HEK293 (cell line): Measurements from ENCODE around the gene MRTFB.

ENCODE experiments used
- ATF2 ChIP-seq: fragments of 450-650 bp; formaldehyde crosslinking; IDR thresholded peaks from 2 replicates; pipeline ENCODE4 v1.5.1; 2016; ENCODE audit warnings: missing biosample characterization, missing genetic modification characterization, low read depth
- GLI4 ChIP-seq: fragments of 450-650 bp; formaldehyde crosslinking; IDR thresholded peaks from 2 replicates; pipeline ENCODE4 v1.5.1; 2016; ENCODE audit warnings: missing biosample characterization, missing genetic modification characterization
- GLIS1 ChIP-seq: fragments of 450-650 bp; formaldehyde crosslinking; IDR thresholded peaks from 2 replicates; pipeline ENCODE4 v1.5.1; 2016; ENCODE audit warnings: missing biosample characterization, missing genetic modification characterization
- KLF9 ChIP-seq: fragments of 450-650 bp; formaldehyde crosslinking; IDR thresholded peaks from 2 replicates; pipeline ENCODE4 v1.5.1; 2016; ENCODE audit warnings: missing biosample characterization, missing genetic modification characterization, low read depth
- PBX3 ChIP-seq: sonication (generic); formaldehyde crosslinking; IDR thresholded peaks from 2 replicates; pipeline ENCODE4 v1.8.1; 2022; ENCODE audit warnings: mild to moderate bottlenecking, moderate library complexity, missing genetic modification reagents
- PRDM1 ChIP-seq: fragments of 450-650 bp; formaldehyde crosslinking; IDR thresholded peaks from 2 replicates; pipeline ENCODE4; 2016; ENCODE audit warnings: missing biosample characterization, missing genetic modification characterization
- REPIN1 ChIP-seq: fragments of 450-650 bp; formaldehyde crosslinking; IDR thresholded peaks from 2 replicates; pipeline ENCODE4 v1.5.1; 2017; ENCODE audit warnings: missing biosample characterization, missing genetic modification characterization, low read depth
- SP2 ChIP-seq: fragments of 450-650 bp; formaldehyde crosslinking; IDR thresholded peaks from 2 replicates; pipeline ENCODE4 v1.5.1; 2016; ENCODE audit warnings: missing biosample characterization, missing genetic modification characterization
- ZBTB6 ChIP-seq: fragments of 450-650 bp; formaldehyde crosslinking; IDR thresholded peaks from 2 replicates; pipeline ENCODE4 v1.5.1; 2017; ENCODE audit warnings: missing biosample characterization, missing genetic modification characterization
- ZNF10 ChIP-seq: fragments of 450-650 bp; formaldehyde crosslinking; IDR thresholded peaks from 2 replicates; pipeline ENCODE4 v1.5.1; 2017; ENCODE audit warnings: missing biosample characterization, missing genetic modification characterization
- ZNF114 ChIP-seq: fragments of 450-650 bp; formaldehyde crosslinking; IDR thresholded peaks from 2 replicates; pipeline ENCODE4 v1.5.0; 2017; ENCODE audit warnings: missing biosample characterization, missing genetic modification characterization
- ZNF132 ChIP-seq: fragments of 450-650 bp; formaldehyde crosslinking; IDR thresholded peaks from 2 replicates; pipeline ENCODE4 v1.5.1; 2017; ENCODE audit warnings: missing biosample characterization, missing genetic modification characterization, borderline replicate concordance
- ZNF138 ChIP-seq: fragments of 450-650 bp; formaldehyde crosslinking; IDR thresholded peaks from 2 replicates; pipeline ENCODE4 v1.5.1; 2016; ENCODE audit warnings: missing biosample characterization, missing genetic modification characterization, borderline replicate concordance
- ZNF155 ChIP-seq: fragments of 450-650 bp; formaldehyde crosslinking; IDR thresholded peaks from 2 replicates; pipeline ENCODE4 v1.5.1; 2016; ENCODE audit warnings: missing biosample characterization, missing genetic modification characterization
- ZNF16 ChIP-seq: fragments of 450-650 bp; formaldehyde crosslinking; IDR thresholded peaks from 2 replicates; pipeline ENCODE4 v1.5.1; 2016; ENCODE audit warnings: low read depth, missing biosample characterization, missing genetic modification characterization
- ZNF169 ChIP-seq: fragments of 450-650 bp; formaldehyde crosslinking; IDR thresholded peaks from 2 replicates; pipeline ENCODE4 v1.5.1; 2016; ENCODE audit warnings: missing biosample characterization, missing genetic modification characterization
- ZNF184 ChIP-seq: fragments of 450-650 bp; IDR thresholded peaks from 2 replicates; pipeline ENCODE4 v1.5.1; 2018; ENCODE audit warnings: missing biosample characterization, mild to moderate bottlenecking, missing genetic modification characterization
- ZNF202 ChIP-seq: fragments of 450-650 bp; formaldehyde crosslinking; IDR thresholded peaks from 2 replicates; pipeline ENCODE4 v1.5.1; 2016; ENCODE audit warnings: missing biosample characterization, missing genetic modification characterization, borderline replicate concordance
- ZNF239 ChIP-seq: fragments of 450-650 bp; formaldehyde crosslinking; IDR thresholded peaks from 2 replicates; pipeline ENCODE4 v1.5.1; 2016; ENCODE audit warnings: missing biosample characterization, missing genetic modification characterization
- ZNF274 ChIP-seq, 2 experiments: fragments of 200-500 bp in 1 of 2; fragments of 450-650 bp in 1 of 2; sonication (Bioruptor generic) in 1 of 2; formaldehyde crosslinking in 1 of 2; IDR thresholded peaks; 2 replicates each; pipeline versions ENCODE4 v1.5.1 to v1.6.1; 2014 to 2016; ENCODE audit warnings: borderline replicate concordance in 1 of 2, inconsistent platforms in 1 of 2, low read length in 1 of 2, missing biosample characterization in 1 of 2, missing genetic modification characterization in 1 of 2
- ZNF311 ChIP-seq: fragments of 450-650 bp; formaldehyde crosslinking; IDR thresholded peaks from 2 replicates; pipeline ENCODE4 v1.5.1; 2017; ENCODE audit warnings: missing biosample characterization, missing genetic modification characterization, borderline replicate concordance
- ZNF362 ChIP-seq: fragments of 450-650 bp; formaldehyde crosslinking; IDR thresholded peaks from 2 replicates; pipeline ENCODE4 v1.5.1; 2016; ENCODE audit warnings: missing biosample characterization, missing genetic modification characterization
- ZNF366 ChIP-seq: fragments of 450-650 bp; formaldehyde crosslinking; conservative IDR thresholded peaks from 2 replicates; pipeline ENCODE4 v1.5.1; 2016; ENCODE audit warnings: missing biosample characterization, missing genetic modification characterization
- ZNF423 ChIP-seq: fragments of 450-650 bp; formaldehyde crosslinking; IDR thresholded peaks from 2 replicates; pipeline ENCODE4 v1.5.1; 2016; ENCODE audit warnings: missing biosample characterization, missing genetic modification characterization
- ZNF433 ChIP-seq: fragments of 450-650 bp; formaldehyde crosslinking; IDR thresholded peaks from 2 replicates; pipeline ENCODE4 v1.5.1; 2016; ENCODE audit warnings: missing biosample characterization, missing genetic modification characterization, low read depth
- ZNF473 ChIP-seq: fragments of 450-650 bp; formaldehyde crosslinking; IDR thresholded peaks from 2 replicates; pipeline ENCODE4 v1.5.1; 2017; ENCODE audit warnings: missing biosample characterization, missing genetic modification characterization
- ZNF530 ChIP-seq: fragments of 450-650 bp; formaldehyde crosslinking; IDR thresholded peaks from 2 replicates; pipeline ENCODE4 v1.5.1; 2016; ENCODE audit warnings: low read depth, missing biosample characterization, missing genetic modification characterization
- ZNF623 ChIP-seq: fragments of 450-650 bp; formaldehyde crosslinking; IDR thresholded peaks from 2 replicates; pipeline ENCODE4 v1.5.1; 2016; ENCODE audit warnings: missing biosample characterization, missing genetic modification characterization
- ZNF624 ChIP-seq: fragments of 450-650 bp; formaldehyde crosslinking; IDR thresholded peaks from 2 replicates; pipeline ENCODE4 v1.5.1; 2017; ENCODE audit warnings: missing biosample characterization, missing genetic modification characterization
- ZNF629 ChIP-seq: fragments of 450-650 bp; formaldehyde crosslinking; IDR thresholded peaks from 2 replicates; pipeline ENCODE4 v1.5.1; 2017; ENCODE audit warnings: missing biosample characterization, missing genetic modification characterization
- ZNF692 ChIP-seq: fragments of 450-650 bp; formaldehyde crosslinking; IDR thresholded peaks from 2 replicates; pipeline ENCODE4 v1.5.1; 2016; ENCODE audit warnings: missing biosample characterization, missing genetic modification characterization
- ZNF704 ChIP-seq: fragments of 450-650 bp; formaldehyde crosslinking; IDR thresholded peaks from 2 replicates; pipeline ENCODE4 v1.5.1; 2016; ENCODE audit warnings: missing biosample characterization, missing genetic modification characterization
- ZNF792 ChIP-seq: fragments of 450-650 bp; formaldehyde crosslinking; IDR thresholded peaks from 2 replicates; pipeline ENCODE4 v1.5.1; 2016; ENCODE audit warnings: missing biosample characterization, missing genetic modification characterization

The MRTFB gene

GRCh38 chr16:14285513-14286367 lies 214.6 kb downstream of the MRTFB start (continued):
- TF ChIP-seq ZNF184 (tag by site-specific recombination), result peak; percentile 69
- TF ChIP-seq ZNF530 (tag by site-specific recombination), result no peak
- no peak for TF ChIP-seq PRDM1 (tag by site-specific recombination)
- no peak for TF ChIP-seq ZNF16 (tag by site-specific recombination)
- TF ChIP-seq ZNF623 (tag by site-specific recombination), result no peak
- peak; percentile 56; the same call in 1 of the 2 replicates for TF ChIP-seq GLI4 (tag by site-specific recombination)
- no peak for TF ChIP-seq ZNF138 (tag by site-specific recombination)
- TF ChIP-seq ZNF704, result no peak
- no peak for TF ChIP-seq ZNF132
- 0 out of 2 replicates have a peak, but pooled peaks have one; percentile 37 for TF ChIP-seq ZNF362
- TF ChIP-seq ZNF624, result no peak
- TF ChIP-seq ZNF366 (tag by site-specific recombination), result peak; percentile 93
- peak; percentile 58 for TF ChIP-seq SP2
- TF ChIP-seq ZNF692 (tag by site-specific recombination), result peak; percentile 69
- TF ChIP-seq ZNF202, result no peak
- TF ChIP-seq ZNF239 (tag by site-specific recombination), result no peak
- peak; percentile 92 for TF ChIP-seq ZNF792 (tag by site-specific recombination)
- TF ChIP-seq ZNF274 (IDR thresholded peaks at IDR 0.05; ENCODE audit: low read length), result no peak
- no peak for TF ChIP-seq ZNF274 (tag by site-specific recombination; IDR thresholded peaks at IDR 0.05; ENCODE audit: borderline replicate concordance)
- peak; percentile 68; the same call in 1 of the 2 replicates for TF ChIP-seq ZNF10 (tag by site-specific recombination)
- TF ChIP-seq ZNF433 (tag by site-specific recombination), result no peak
- TF ChIP-seq ATF2 (tag by site-specific recombination), result no peak
- TF ChIP-seq ZNF169 (tag by site-specific recombination), result no peak
- TF ChIP-seq ZNF155 (tag by site-specific recombination), result no peak
- TF ChIP-seq PBX3 (CRISPR knock-in tag), result peak; percentile 88
- no peak for TF ChIP-seq ZNF114 (tag by site-specific recombination)
- peak; percentile 56; the same call in 1 of the 2 replicates for TF ChIP-seq REPIN1 (tag by site-specific recombination)
- peak; percentile 62 for TF ChIP-seq KLF9 (tag by site-specific recombination)
- TF ChIP-seq ZNF473 (tag by site-specific recombination), result no peak
- TF ChIP-seq ZNF629 (tag by site-specific recombination), result peak; percentile 64
- TF ChIP-seq GLIS1 (tag by site-specific recombination), result peak; percentile 54
- TF ChIP-seq ZBTB6 (tag by site-specific recombination), result no peak
- peak; percentile 87 for TF ChIP-seq ZNF423 (tag by site-specific recombination)
- TF ChIP-seq ZNF311 (tag by site-specific recombination), result no peak
